Activated CD4-positive, alpha-beta T cell treated with anti-CD3 and anti-CD28 coated beads for 48 hours (primary cell): ENCODE measurements around the gene FKBP1A.
A peak's percentile ranks its signal among the peaks of the same experiment; 100 is the strongest.

ENCODE experiments used
- DNase-seq: peaks from one replicate; pipeline ENCODE4 v3.0.0-alpha.2; 2020

Gene FKBP1A

DNA sequence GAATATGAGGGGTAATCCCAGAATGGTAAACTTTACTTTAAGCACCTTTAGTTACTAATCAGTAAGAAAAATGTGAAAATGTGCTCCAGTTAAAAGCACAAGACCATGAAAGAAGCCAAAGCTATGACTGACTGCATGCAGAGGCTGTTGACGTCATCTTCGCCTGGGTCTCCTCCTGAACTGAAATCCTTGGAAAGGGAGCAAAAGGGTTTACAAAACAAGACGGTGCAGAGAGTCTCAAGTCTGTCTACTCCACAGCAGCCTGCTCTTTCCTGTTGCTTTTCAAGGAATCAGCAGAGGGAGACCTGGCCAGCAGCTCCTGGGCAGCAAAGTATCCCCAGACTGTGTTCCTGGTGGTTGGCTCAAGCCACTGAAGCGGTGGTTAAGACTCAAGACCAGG lies 10.2 kb downstream of the FKBP1A start:
- DNase-seq, result no peak

GRCh38 chr20:1381753-1382591 lies 10.9 kb downstream of the FKBP1A start:
- no peak for DNase-seq

GRCh38 chr20:1378735-1379125 lies 14.1 kb downstream of the FKBP1A start:
- DNase-seq, result no peak

GRCh38 chr20:1377984-1378734 lies 14.7 kb downstream of the FKBP1A start:
- DNase-seq, result peak; percentile 42

GRCh38 chr20:1377341-1377871 lies 15.4 kb downstream of the FKBP1A start:
- DNase-seq, result peak; percentile 51

DNA sequence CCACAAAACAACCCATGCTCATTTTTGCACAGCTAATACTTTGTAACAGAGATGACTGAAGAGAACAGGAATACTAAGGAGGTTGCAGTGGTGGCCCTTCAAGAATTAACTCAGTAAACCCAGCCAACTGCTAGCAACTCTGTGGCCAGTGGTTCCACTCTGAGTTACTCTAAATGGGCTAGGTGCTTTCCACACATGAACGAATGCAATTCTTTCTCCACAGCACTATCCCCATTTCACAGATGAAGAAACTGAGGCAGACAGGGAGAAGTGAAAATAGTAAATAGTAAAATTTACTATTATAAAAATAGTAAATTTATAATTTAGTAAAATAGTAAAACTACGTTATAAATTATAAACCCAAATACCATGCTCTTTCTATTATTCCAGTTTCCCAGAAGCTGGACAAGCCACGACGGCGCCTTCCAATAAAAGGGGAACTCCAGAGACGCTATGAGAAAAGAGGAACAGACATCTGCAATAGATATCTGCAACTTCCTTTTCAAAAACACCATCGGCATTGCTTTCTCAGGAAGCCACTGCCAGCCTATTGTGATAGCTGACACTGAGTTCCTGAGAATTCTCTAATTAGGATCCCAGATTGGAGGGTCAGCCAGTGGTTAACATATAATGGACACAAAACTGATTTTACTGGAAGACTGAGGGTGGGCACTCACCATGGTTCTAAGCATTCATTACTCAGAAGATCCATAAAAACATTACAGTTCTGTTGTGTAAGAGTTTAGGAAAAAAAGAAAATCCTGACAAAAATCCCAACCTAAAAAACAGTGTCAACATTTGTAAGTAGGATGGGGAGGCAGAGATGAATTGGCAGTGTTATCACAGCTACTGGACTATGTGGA lies 16.2 kb downstream of the FKBP1A start:
- DNase-seq, result no peak

DNA sequence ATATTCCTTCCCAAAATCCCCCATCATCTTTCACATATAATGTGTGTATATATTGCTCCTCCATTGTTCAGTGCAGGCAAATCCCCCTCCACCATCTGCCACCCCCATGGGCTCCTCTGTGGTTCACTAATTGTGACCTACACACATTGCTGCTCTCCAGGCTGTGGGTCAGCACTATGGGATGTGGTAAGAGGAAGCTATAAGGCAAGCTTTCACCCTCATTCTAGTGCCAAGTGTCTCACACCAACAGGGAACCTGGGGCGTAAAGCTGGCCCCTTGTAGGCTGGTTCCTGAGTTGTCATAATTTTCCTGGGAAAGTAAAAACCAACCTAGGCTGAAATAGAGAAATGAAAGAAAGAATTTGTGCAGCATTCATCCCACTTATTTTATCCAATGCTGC lies 16.8 kb downstream of the FKBP1A start:
- no peak for DNase-seq

GRCh38 chr20:1375515-1375914 lies 17.3 kb downstream of the FKBP1A start:
- DNase-seq, result no peak

GRCh38 chr20:1374246-1374645 lies 18.6 kb downstream of the FKBP1A start:
- DNase-seq, result no peak

DNA sequence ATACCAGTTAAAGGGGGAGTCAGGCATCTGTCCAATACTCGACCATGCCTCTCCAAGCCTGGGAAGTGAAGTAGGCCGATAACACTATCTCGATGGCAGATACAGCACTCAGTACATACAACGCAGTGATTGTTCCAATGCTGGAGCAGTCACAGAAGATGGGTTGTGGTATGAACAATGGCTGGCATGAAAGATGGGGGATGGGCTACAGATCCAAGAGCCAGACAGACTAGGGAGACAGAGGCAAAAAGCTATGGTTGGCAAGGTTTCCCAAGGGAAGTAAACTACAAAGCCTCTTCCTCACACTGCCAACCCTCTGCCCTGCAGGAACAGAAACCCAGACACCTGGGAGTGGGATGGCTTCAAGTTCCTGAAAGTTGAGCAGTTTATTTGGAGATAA lies 19.2 kb downstream of the FKBP1A start:
- no peak for DNase-seq

DNA sequence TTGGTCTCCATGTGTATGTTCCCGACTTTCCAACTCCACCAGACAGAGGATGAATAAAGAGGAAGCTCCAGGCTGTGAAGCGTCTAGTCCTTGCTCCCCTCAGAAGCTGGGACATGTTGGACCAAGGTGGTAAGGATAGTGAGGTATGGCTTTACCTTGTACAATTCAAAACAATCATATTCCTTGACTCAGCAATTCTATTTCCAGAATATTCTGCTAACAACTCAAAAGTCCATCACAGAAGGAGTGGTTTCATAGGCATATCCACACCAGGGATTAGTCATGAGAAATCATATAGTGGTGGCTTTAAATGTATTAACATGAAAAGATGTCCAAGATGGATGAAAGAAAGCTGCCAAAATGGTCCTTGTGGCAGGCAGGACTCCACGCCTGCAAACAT lies 19.8 kb downstream of the FKBP1A start:
- no peak for DNase-seq

DNA sequence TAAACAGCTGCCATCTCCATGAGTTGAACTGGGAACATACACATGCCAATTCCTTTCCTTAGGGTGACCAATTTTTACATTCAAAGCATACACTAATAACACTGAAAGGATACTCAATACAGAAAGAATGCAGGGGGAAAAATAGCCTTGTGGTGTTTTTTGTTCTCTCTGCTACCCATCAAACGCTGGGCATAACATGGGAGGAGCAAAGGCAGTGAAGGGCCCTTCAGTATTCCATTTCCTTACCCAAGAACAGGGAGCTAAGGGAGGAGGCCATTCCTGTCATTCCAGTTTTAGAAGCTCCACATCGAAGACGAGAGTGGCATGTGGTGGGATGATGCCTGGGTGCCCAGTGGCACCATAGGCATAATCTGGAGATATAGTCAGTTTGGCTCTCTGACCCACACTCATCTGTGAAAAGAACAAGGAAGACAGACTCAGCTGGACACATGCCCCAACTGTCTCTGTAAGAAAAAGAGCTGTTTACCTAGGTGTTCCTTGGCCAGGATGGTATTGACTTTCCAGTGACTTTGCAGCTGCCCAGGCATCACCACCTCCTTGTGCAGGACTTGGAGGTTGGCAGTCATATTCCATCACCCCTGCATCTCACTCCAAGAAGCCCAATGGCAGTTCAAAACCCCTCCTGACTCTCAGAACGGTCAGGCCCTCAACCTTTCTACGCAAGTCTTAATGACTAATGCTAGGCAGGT lies 20.9 kb downstream of the FKBP1A start:
- no peak for DNase-seq

DNA sequence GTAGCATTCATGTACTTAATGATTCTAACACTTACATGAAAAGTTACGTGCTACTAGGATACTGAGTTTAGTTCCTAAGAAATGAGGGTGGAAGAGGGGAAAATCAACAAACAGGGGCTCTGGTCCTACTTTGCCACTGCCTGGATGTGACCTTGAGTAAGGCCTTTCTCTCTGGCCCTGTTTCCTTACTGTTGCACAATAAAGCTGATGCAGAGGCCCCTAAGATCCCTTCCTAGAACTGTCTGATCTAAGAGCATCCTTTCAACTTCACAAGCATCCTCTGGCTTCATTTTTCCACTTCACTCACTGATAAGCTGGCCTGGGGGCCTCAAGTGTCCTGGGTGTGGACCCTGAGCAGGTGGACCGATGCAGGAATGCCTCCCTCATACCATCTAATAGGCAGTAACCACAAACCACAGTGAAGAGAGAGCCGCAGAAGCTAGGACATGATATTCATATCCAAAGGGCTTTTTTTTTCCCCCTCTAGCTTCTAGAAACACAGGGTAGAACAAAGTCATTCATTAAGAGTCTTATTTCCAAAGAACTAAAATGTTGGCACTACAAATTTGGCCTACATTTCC lies 21.6 kb downstream of the FKBP1A start:
- no peak for DNase-seq

DNA sequence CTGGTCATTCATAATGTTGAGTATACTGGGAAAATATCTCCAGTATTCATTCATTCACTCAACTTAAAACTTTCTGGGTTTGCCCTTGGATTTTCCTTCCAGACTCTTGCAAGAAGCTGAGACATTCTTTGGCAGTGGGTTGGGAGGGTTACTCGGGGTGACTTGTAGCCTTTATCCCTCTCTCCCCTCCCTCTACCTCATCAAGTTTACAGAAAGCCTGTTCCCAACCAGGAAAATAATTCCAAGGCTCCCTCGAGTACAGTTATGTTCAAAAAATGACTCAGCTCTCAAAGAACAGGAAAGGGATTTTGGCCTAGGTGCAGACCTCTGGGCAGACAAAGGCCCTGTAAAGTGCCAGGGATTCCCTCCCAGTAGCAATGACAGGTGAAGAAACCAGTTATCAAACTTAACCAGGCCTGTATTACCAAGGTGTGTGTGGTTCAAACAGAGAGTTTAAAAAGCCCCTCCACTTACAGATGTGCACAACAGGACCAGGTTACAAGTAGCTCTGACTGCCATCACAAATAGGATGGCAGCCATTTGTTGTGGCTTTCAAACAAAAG lies 22.2 kb downstream of the FKBP1A start:
- no peak for DNase-seq

DNA sequence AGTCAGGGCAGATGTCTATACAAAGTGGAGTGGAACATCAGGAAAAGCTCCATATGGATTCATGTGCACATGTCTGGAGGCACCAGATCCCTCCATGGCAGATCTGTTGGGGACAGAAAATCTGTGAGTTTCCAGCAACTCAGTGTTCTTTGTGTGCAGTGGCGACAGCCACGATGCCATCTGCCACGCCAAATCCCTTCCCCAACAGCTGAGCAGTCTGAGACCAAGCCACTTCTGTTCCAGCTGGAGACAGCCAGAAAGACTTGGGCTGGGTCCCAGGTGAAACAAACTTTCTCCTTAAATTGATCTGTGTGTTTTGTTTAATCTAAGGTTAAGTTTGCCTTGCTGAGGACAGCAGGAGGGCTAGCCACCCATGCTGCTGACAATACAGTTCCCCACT lies 22.9 kb downstream of the FKBP1A start:
- no peak for DNase-seq

GRCh38 chr20:1368448-1369199 lies 24.2 kb downstream of the FKBP1A start:
- no peak for DNase-seq

DNA sequence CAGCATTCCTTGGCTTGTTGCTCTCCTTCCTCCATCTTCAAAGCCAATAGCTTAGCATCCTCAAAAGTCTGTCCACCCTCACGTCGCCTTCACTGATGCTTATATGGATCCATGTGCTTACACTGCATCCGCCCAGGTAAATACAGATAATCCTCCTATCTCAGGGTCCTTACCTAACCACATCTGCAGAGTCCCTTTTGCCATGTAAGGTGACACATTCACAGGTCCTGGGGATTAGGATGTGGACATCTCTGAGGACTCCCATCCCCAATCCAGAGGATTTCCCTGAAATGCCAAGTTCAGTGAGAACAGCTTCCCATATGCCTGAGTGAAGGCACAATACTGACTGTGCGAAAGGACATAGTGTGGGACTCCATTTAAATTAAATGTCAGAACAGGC lies 25.4 kb downstream of the FKBP1A start:
- no peak for DNase-seq

DNA sequence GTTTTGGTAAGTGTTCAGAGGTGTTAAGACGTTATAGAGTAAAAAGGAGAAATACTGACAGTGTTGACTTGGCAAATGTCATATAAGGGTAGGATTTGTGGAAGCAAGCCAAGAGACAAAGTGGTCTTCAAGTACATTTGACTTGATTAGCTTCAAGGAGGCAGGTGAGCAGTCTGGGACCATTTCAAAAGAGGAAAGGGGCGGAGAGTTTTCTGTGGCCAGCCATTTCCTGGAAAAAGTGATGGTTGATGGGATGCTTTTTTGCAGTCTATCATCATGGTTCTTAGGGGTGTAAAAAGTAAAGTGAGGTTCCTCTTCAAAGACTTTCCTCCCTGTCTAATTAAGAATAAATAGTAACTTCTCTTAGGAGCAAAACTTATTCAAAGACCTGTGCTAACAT lies 28.7 kb downstream of the FKBP1A start:
- DNase-seq, result no peak

- DNase-seq, result no peak
Measured at GRCh38 chr20:1363522-1363921, 29.3 kb downstream of the FKBP1A start.

DNA sequence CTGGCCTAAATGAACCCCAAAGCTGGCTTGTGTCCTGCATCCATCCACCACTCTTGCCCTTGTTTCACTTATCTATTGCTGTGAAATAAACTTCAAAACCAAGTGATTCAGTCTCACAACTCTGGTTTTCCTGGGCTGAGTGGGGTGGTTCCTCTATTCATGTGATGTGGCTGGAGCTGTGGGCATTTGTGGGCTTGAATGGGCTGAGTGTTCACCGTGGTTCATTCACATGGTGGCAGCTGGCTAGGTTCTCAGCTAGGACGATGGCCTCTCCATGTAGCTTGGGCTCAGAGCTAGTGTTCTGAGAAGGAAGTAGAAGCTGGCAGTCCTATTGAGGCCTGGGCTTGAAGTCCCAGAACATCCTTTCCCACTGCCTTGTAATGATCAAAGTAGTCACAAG lies 30.4 kb downstream of the FKBP1A start:
- DNase-seq, result no peak
